Adrenal gland (tissue), 12 donors: Measurements from ENCODE around the gene TRIL. TPM values are rescaled to one million over a fixed set of nuclear protein-coding genes. Genes with fewer than 3 reads are reported as not detected.
A peak's percentile ranks its signal among the peaks of the same experiment; 100 is the strongest.

Experiments used
- DNase-seq, 7 donors: peaks; one replicate each; pipeline ENCODE4 v3.0.0-alpha.2; 2019 to 2020
- H3K27ac ChIP-seq, 5 donors: fragments of 200-600 bp; sonication (generic) in 4 of 5; 1 replicate in 3 of 5; 2 replicates in 2 of 5; pipeline versions ENCODE4 v1.5.1 to v1.8.0; 2016 to 2020; ENCODE audit warnings: mild to moderate bottlenecking in 1 of 5
- H3K27me3 ChIP-seq: fragments of 200-600 bp; 2 replicates; pipeline ENCODE4 v1.8.0; 2021
- H3K36me3 ChIP-seq, 2 donors: fragments of 200-600 bp; replicated peaks in 1 of 2; 1 replicate in 1 of 2; 2 replicates in 1 of 2; pipeline versions ENCODE4 v1.5.1 to v1.8.0; 2018 to 2022
- H3K4me1 ChIP-seq, 2 donors: fragments of 200-600 bp; replicated peaks in 1 of 2; 1 replicate in 1 of 2; 2 replicates in 1 of 2; pipeline versions ENCODE4 v1.5.1 to v1.8.0; 2018 to 2021
- H3K4me3 ChIP-seq, 4 donors: fragments of 200-600 bp; sonication (generic) in 3 of 4; one replicate each; pipeline ENCODE4 v1.5.1; 2016 to 2018
- H3K9me3 ChIP-seq, 3 donors: fragments of 200-600 bp; sonication (generic) in 1 of 3; replicated peaks in 1 of 3; 1 replicate in 2 of 3; 2 replicates in 1 of 3; pipeline versions ENCODE4 v1.5.1 to v1.8.0; 2016 to 2021
- POLR2A ChIP-seq, 2 donors: fragments of 450-650 bp; IDR thresholded peaks; one replicate each; pipeline ENCODE4 v1.6.1; 2017; ENCODE audit warnings: antibody characterized with exemption in 2 of 2, mild to moderate bottlenecking in 2 of 2, moderate library complexity in 1 of 2
- WGBS, 4 donors: extraction: QIAGEN DNeasy Blood & Tissue Kit in 2 of 4; methylation state at CpG; one replicate each; pipeline versions ENCODE4 v1.1.5 to v1.1.7; 2013 to 2017; 5-methylcytosine and 5-hydroxymethylcytosine counted together
- intact Hi-C, 2 donors: fragments of 100-400 bp; cut with DNase I; formaldehyde crosslinking; loops; one replicate each; pipeline versions ENCODE4 v1.14.1 to v1.15.0; 2022 to 2023
- polyA plus RNA-seq, 3 donors: library from polyadenylated mRNA; stranded (reverse); fragments of 200-250 nt in 2 of 3; fragments of 350-450 nt in 1 of 3; fragmentation: Illumina TruSeq in 1 of 3; extraction: RNeasy Lipid Tissue Mini Kit (QIAGEN cat#74804) in 1 of 3; gene quantifications; one replicate each; pipeline ENCODE4 v1.2.3, GENCODE V29; 2013 to 2014
- total RNA-seq, 9 donors: library from RNA; depleted of rRNA in 4 of 9; stranded (reverse); fragments of >200 nt in 4 of 9; fragments of 120-200 nt in 1 of 9; fragmentation: NEBNext Ultra II Directional in 1 of 9; extraction: Animal tissue kit (Norgen Biotek cat#: 25700) in 1 of 9; gene quantifications; one replicate each; pipeline versions ENCODE4 v1.1.0 to v1.2.4, GENCODE V29; 2013 to 2023
- TF ChIP-seq, protein P1 (sequence below), 6 experiments: fragments of 450-650 bp in 4 of 6; fragments of 200-600 bp in 2 of 6; sonication (generic) in 1 of 6; IDR thresholded peaks; 1 replicate in 5 of 6; 2 replicates in 1 of 6; pipeline versions ENCODE4 v1.5.1 to v1.8.0; 2016 to 2021; ENCODE audit warnings: antibody characterized with exemption in 6 of 6, mild to moderate bottlenecking in 2 of 6, moderate library complexity in 1 of 6
- donor health status: healthy with polysubstance abuse.
- donor health status: Bipolar disorder and iron deficiency.
- donor health status: DM: yes; HTN: yes; CAD: no.
- donor health status: DM: no; HTN: no; CAD: no.
- donor health status: DM: no; HTN: no; CAD: no.
- donor health status: DM: yes; HTN: yes; CAD: no.

The TRIL gene
- total and polyA plus RNA-seq, 12 donors = 1.3 to 17.1 (median 5.1) TPM

DNA sequence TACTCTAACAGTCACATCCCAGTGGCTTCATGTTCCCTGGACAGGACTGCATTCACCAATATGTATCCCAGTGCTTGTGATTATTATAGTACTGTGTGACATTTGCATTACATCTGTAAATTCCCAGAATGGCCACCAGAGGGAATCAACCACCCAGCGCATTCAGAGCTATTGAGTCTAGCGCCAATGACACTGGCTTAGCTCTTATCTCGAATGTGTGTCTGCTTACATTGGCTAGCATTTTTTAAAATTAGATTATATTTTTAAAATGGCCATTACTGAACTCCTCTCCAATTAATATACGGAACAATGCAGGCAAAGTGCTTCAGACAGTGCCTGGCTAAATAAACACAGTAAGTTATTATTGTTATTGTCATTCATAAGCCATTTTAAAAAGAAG is 36.3 kb downstream of the TRIL start:
- intact Hi-C loops = loop anchor here (2.0 to 10.0 kb wide), 3 partner anchors 185 to 483 kb away; no protein-coding TSS in a partner anchor
- Histone ChIP-seq H3K4me1 (peaks cover 0 to 12% of the 10 kb centered on the region in 2 donors), H3K27ac (no peak overlapping the region), H3K27me3 (no peaks in the 10 kb centered on the region), H3K4me3 (no peak overlapping the region), H3K36me3 (no peaks in the 10 kb centered on the region), H3K9me3 (no peaks in the 10 kb centered on the region)
- no peak for TF ChIP-seq POLR2A (IDR thresholded peaks at IDR 0.05)
- TF ChIP-seq, protein P1, sequence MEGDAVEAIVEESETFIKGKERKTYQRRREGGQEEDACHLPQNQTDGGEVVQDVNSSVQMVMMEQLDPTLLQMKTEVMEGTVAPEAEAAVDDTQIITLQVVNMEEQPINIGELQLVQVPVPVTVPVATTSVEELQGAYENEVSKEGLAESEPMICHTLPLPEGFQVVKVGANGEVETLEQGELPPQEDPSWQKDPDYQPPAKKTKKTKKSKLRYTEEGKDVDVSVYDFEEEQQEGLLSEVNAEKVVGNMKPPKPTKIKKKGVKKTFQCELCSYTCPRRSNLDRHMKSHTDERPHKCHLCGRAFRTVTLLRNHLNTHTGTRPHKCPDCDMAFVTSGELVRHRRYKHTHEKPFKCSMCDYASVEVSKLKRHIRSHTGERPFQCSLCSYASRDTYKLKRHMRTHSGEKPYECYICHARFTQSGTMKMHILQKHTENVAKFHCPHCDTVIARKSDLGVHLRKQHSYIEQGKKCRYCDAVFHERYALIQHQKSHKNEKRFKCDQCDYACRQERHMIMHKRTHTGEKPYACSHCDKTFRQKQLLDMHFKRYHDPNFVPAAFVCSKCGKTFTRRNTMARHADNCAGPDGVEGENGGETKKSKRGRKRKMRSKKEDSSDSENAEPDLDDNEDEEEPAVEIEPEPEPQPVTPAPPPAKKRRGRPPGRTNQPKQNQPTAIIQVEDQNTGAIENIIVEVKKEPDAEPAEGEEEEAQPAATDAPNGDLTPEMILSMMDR (IDR thresholded peaks at IDR 0.05) = peak; percentile 85 to 94 (median 88)
- peak; percentile 45 to 80 (median 59) for DNase-seq
- 0 to 1% (median 1%) methylated on average over 4 of the region's 4 CpGs for WGBS, 4 donors

DNA sequence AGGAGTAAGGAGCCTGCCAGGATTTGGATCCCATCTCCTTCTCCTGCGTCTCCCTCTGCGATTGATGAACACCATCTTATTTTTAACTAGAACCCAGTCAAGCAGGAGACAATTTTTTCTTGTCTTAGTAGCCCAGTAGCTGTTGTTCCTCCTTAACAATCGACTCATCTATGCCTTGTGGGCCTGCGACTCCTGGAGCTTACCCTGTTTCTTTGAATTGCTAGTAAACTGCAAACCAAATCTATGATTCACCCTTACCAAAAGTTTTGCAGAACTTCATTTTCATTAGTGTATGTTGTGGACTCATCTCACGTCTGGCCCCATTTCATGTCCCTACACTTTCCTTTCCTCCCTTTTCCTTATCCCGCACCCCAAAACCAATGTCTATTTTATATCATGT is 37.7 kb downstream of the TRIL start:
- H3K27ac ChIP-seq = no peak overlapping the region
- no peaks in the 10 kb centered on the region for H3K36me3 ChIP-seq
- no peak overlapping the region for H3K4me3 ChIP-seq
- WGBS, 4 donors = 85 to 92% (median 87%) methylated on average over 6 of the region's 6 CpGs
- H3K27me3 ChIP-seq = no peaks in the 10 kb centered on the region
- peaks cover 0 to 12% of the 10 kb centered on the region in 2 donors for H3K4me1 ChIP-seq
- no peaks in the 10 kb centered on the region for H3K9me3 ChIP-seq
- intact Hi-C loops = loop anchor here in 1 of 2 donors (5.0 to 10.0 kb wide), 2 partner anchors 187 to 484 kb away; no protein-coding TSS in a partner anchor
- DNase-seq = no peak
- TF ChIP-seq POLR2A (IDR thresholded peaks at IDR 0.05) = no peak
- TF ChIP-seq, protein P1 (IDR thresholded peaks at IDR 0.05) = no peak

DNA sequence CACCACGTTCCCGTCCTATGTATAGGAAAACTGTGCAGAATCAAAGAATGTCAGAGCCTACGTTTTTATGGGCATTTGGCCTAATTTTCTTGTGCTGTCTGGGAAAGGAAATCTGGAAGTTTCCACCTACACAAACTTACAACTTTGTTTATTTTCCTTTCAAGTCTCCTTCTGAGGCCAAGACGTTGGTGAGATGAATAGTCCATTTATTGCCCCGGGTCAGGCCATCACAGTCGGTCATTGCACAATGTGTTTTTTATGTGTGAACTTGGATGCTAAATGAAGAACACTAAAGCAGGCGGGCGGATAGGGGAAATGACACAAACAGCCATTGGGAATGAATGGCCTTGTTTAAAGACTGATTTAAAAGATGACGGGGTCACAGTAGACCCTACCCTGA is 38.6 kb downstream of the TRIL start:
- no peaks in the 10 kb centered on the region for H3K36me3 ChIP-seq
- peaks cover 0 to 12% of the 10 kb centered on the region in 2 donors for H3K4me1 ChIP-seq
- DNase-seq = peak in 1 of 7 donors; percentile 4
- H3K4me3 ChIP-seq = no peak overlapping the region
- no peaks in the 10 kb centered on the region for H3K9me3 ChIP-seq
- TF ChIP-seq, protein P1 (IDR thresholded peaks at IDR 0.05) = no peak
- no peak for TF ChIP-seq POLR2A (IDR thresholded peaks at IDR 0.05)
- no peaks in the 10 kb centered on the region for H3K27me3 ChIP-seq
- intact Hi-C loops = no loop called here
- no peak overlapping the region for H3K27ac ChIP-seq
- WGBS, 4 donors = 49 to 64% (median 60%) methylated on average over 9 of the region's 9 CpGs

DNA sequence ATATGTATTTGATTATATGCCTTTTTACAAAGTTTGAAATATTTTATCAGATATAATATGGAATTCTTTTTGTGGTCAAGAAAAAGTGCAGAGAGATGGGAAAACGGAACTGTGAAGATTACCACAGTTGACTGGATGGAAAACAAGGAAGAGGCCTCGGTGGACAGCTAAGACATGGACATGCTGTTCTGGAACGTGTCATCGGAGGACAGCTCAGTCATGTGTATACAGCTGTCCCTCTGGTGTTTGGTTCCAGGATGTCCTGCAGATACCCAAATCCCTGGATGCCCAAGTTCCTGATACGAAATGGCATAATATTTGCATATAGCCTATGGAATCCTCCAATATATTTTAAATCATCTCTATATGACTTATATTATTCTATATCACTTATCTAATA is 49.4 kb downstream of the TRIL start:
- no peak overlapping the region for H3K4me3 ChIP-seq
- H3K27ac ChIP-seq = no peak overlapping the region
- no peaks in the 10 kb centered on the region for H3K27me3 ChIP-seq
- TF ChIP-seq, protein P1 (IDR thresholded peaks at IDR 0.05) = no peak
- no peak for TF ChIP-seq POLR2A (IDR thresholded peaks at IDR 0.05)
- WGBS, 4 donors = 71 to 87% (median 79%) methylated on average over 5 of the region's 5 CpGs
- intact Hi-C loops = no loop called here
- no peaks in the 10 kb centered on the region for H3K36me3 ChIP-seq
- no peaks in the 10 kb centered on the region for H3K9me3 ChIP-seq
- peaks cover 0 to 6% of the 10 kb centered on the region in 2 donors for H3K4me1 ChIP-seq
- no peak for DNase-seq
